Measurements from ENCODE around the gene PPP1R3F.

PPP1R3F gene

DNA sequence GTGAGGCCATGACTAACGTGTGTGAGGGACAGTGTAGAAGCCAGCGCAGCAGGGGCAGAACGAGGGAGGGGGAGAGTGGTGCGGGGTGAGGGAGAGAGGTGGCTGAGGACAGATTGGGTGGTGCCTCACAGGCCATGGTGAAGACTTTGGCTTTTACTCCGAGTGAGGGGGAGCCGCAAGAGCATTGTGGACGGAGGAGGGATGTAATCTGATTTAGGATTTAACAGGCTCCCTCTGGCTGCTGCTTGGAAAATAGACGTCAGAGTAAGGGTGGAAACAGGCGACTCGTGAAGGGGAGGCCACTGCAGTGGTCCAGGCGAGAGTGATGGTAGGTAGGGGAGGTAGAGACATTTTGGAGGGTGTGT is 13.0 kb downstream of the PPP1R3F start:
- H4K20me1 ChIP-seq (ENCODE audit: insufficient read depth, low read length, poor library complexity, severe bottlenecking): no peaks in the 10 kb centered on the region
- no peak overlapping the region for H2AFZ ChIP-seq (ENCODE audit: low read length)
- no peaks in the 10 kb centered on the region for H3K79me2 ChIP-seq (ENCODE audit: insufficient read depth, low read length)
- no peaks in the 10 kb centered on the region for H3K4me1 ChIP-seq (ENCODE audit: insufficient read depth, low read length, poor library complexity, severe bottlenecking)
- H3K4me3 ChIP-seq (ENCODE audit: low read length, poor library complexity, severe bottlenecking): no peak overlapping the region
- no peaks in the 10 kb centered on the region for H3K9me2 ChIP-seq (replicated peaks; ENCODE audit: low read depth, low read length)
- H3K36me3 ChIP-seq (ENCODE audit: insufficient read depth, low read length): no peaks in the 10 kb centered on the region
- H3K9me3 ChIP-seq (ENCODE audit: insufficient read depth, low read depth, low read length): no peaks in the 10 kb centered on the region
- H3K27me3 ChIP-seq (ENCODE audit: insufficient read depth, low read length, poor library complexity, severe bottlenecking): no peaks in the 10 kb centered on the region
- no peak overlapping the region for H3K4me2 ChIP-seq (ENCODE audit: low read depth, low read length, poor library complexity, severe bottlenecking)
- TF ChIP-seq, protein P1, sequence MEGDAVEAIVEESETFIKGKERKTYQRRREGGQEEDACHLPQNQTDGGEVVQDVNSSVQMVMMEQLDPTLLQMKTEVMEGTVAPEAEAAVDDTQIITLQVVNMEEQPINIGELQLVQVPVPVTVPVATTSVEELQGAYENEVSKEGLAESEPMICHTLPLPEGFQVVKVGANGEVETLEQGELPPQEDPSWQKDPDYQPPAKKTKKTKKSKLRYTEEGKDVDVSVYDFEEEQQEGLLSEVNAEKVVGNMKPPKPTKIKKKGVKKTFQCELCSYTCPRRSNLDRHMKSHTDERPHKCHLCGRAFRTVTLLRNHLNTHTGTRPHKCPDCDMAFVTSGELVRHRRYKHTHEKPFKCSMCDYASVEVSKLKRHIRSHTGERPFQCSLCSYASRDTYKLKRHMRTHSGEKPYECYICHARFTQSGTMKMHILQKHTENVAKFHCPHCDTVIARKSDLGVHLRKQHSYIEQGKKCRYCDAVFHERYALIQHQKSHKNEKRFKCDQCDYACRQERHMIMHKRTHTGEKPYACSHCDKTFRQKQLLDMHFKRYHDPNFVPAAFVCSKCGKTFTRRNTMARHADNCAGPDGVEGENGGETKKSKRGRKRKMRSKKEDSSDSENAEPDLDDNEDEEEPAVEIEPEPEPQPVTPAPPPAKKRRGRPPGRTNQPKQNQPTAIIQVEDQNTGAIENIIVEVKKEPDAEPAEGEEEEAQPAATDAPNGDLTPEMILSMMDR (conservative IDR thresholded peaks at IDR 0.05; ENCODE audit: low read length): no peak
- TF ChIP-seq EZH2phosphoT487 (IDR thresholded peaks at IDR 0.05; ENCODE audit: borderline replicate concordance): no peak
- H3K9ac ChIP-seq (ENCODE audit: low read depth, low read length, poor library complexity, severe bottlenecking): no peak overlapping the region
- H3F3A ChIP-seq (ENCODE audit: low read depth): no peaks in the 10 kb centered on the region

DNA sequence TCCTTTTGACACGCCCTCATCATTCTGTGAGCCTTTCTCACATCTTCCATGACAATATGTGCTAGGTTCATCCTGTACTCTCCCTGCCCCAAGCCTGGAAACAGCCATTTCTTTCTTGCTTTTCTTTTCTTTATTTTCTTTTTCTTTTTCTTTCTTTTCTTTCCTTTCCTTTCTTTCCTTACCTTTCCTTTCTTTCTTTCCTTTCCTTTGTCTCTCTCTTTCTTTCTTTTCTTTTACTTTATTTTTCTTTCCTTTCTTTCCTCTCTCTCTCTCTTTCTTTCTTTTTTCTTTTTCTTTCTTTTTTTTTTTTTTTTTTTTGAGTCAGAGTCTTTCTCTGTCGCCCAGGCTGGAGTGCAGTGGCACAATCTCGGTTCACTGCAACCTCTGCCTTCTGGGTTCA is 14.6 kb downstream of the PPP1R3F start:
- Histone ChIP-seq H4K20me1 (ENCODE audit: insufficient read depth, low read length, poor library complexity, severe bottlenecking) (no peaks in the 10 kb centered on the region), H3F3A (ENCODE audit: low read depth) (no peaks in the 10 kb centered on the region), H3K36me3 (ENCODE audit: insufficient read depth, low read length) (no peaks in the 10 kb centered on the region), H3K9me3 (ENCODE audit: insufficient read depth, low read depth, low read length) (no peaks in the 10 kb centered on the region), H3K79me2 (ENCODE audit: insufficient read depth, low read length) (no peaks in the 10 kb centered on the region), H3K4me3 (ENCODE audit: low read length, poor library complexity, severe bottlenecking) (no peak overlapping the region), H2AFZ (ENCODE audit: low read length) (no peak overlapping the region), H3K4me1 (ENCODE audit: insufficient read depth, low read length, poor library complexity, severe bottlenecking) (no peaks in the 10 kb centered on the region), H3K4me2 (ENCODE audit: low read depth, low read length, poor library complexity, severe bottlenecking) (no peak overlapping the region), H3K9ac (ENCODE audit: low read depth, low read length, poor library complexity, severe bottlenecking) (no peak overlapping the region), H3K27me3 (ENCODE audit: insufficient read depth, low read length, poor library complexity, severe bottlenecking) (no peaks in the 10 kb centered on the region), H3K9me2 (replicated peaks; ENCODE audit: low read depth, low read length) (no peaks in the 10 kb centered on the region)
- no peak for TF ChIP-seq EZH2phosphoT487 (IDR thresholded peaks at IDR 0.05; ENCODE audit: borderline replicate concordance)
- TF ChIP-seq, protein P1 (conservative IDR thresholded peaks at IDR 0.05; ENCODE audit: low read length): no peak

GRCh38 chrX:49286136-49286535 is 16.5 kb downstream of the PPP1R3F start:
- Histone ChIP-seq H3K9me3 (ENCODE audit: insufficient read depth, low read depth, low read length) (no peaks in the 10 kb centered on the region), H3K9ac (ENCODE audit: low read depth, low read length, poor library complexity, severe bottlenecking) (no peak overlapping the region), H3K27me3 (ENCODE audit: insufficient read depth, low read length, poor library complexity, severe bottlenecking) (no peaks in the 10 kb centered on the region), H3F3A (ENCODE audit: low read depth) (no peaks in the 10 kb centered on the region), H3K9me2 (replicated peaks; ENCODE audit: low read depth, low read length) (no peaks in the 10 kb centered on the region), H4K20me1 (ENCODE audit: insufficient read depth, low read length, poor library complexity, severe bottlenecking) (no peaks in the 10 kb centered on the region), H3K4me2 (ENCODE audit: low read depth, low read length, poor library complexity, severe bottlenecking) (no peak overlapping the region), H3K79me2 (ENCODE audit: insufficient read depth, low read length) (no peaks in the 10 kb centered on the region), H3K36me3 (ENCODE audit: insufficient read depth, low read length) (no peaks in the 10 kb centered on the region), H3K4me3 (ENCODE audit: low read length, poor library complexity, severe bottlenecking) (no peak overlapping the region), H2AFZ (ENCODE audit: low read length) (no peak overlapping the region), H3K4me1 (ENCODE audit: insufficient read depth, low read length, poor library complexity, severe bottlenecking) (no peaks in the 10 kb centered on the region)
- TF ChIP-seq, protein P1 (conservative IDR thresholded peaks at IDR 0.05; ENCODE audit: low read length): no peak
- no peak for TF ChIP-seq EZH2phosphoT487 (IDR thresholded peaks at IDR 0.05; ENCODE audit: borderline replicate concordance)
